Mucosa of stomach (tissue), 1 donor: ENCODE data around the gene BMERB1.

Experiments
- H3K27me3 ChIP-seq: one replicate; pipeline ENCODE4 v1.7.0; 2013; ENCODE audit warnings: mild to moderate bottlenecking, low read length; ENCODE audit not compliant: control insufficient read depth, insufficient read depth
- H3K36me3 ChIP-seq: one replicate; pipeline ENCODE4 v1.7.0; 2013; ENCODE audit warnings: low read length; ENCODE audit not compliant: control insufficient read depth, insufficient read depth
- H3K4me1 ChIP-seq: one replicate; pipeline ENCODE4 v1.7.0; 2013; ENCODE audit warnings: mild to moderate bottlenecking, low read length; ENCODE audit not compliant: control insufficient read depth, insufficient read depth
- H3K4me3 ChIP-seq: one replicate; pipeline ENCODE4 v1.7.0; 2013; ENCODE audit warnings: low read length
- H3K9ac ChIP-seq: one replicate; pipeline ENCODE4 v1.7.0; 2013; ENCODE audit warnings: mild to moderate bottlenecking, low read length, moderate library complexity
- H3K9me3 ChIP-seq: one replicate; pipeline ENCODE4 v1.7.0; 2013; ENCODE audit warnings: mild to moderate bottlenecking, low read length, moderate library complexity; ENCODE audit not compliant: control insufficient read depth
- donor health status: Pancreatic carcinoma.

The BMERB1 gene

GRCh38 chr16:15576960-15577958 lies 142.9 kb downstream of the BMERB1 start:
- Histone ChIP-seq H3K4me1 (peaks cover 31% of the 10 kb centered on the region), H3K27me3 (no peaks in the 10 kb centered on the region), H3K36me3 (no peaks in the 10 kb centered on the region), H3K9me3 (no peaks in the 10 kb centered on the region), H3K9ac (no peak overlapping the region), H3K4me3 (no peak overlapping the region)

GRCh38 chr16:15578824-15579223 lies 144.4 kb downstream of the BMERB1 start:
- Histone ChIP-seq H3K9ac (no peak overlapping the region), H3K9me3 (no peaks in the 10 kb centered on the region), H3K36me3 (no peaks in the 10 kb centered on the region), H3K4me3 (no peak overlapping the region), H3K27me3 (no peaks in the 10 kb centered on the region), H3K4me1 (peaks cover 25% of the 10 kb centered on the region)

- no peaks in the 10 kb centered on the region for H3K27me3 ChIP-seq
- peaks cover 18% of the 10 kb centered on the region for H3K4me1 ChIP-seq
- no peaks in the 10 kb centered on the region for H3K9me3 ChIP-seq
- no peak overlapping the region for H3K9ac ChIP-seq
- H3K4me3 ChIP-seq: no peak overlapping the region
- peaks cover 6% of the 10 kb centered on the region for H3K36me3 ChIP-seq
These were observed 146.9 kb downstream of the BMERB1 start for GRCh38 chr16:15581127-15581815.

- H3K4me3 ChIP-seq: no peak overlapping the region
- no peaks in the 10 kb centered on the region for H3K4me1 ChIP-seq
- H3K9ac ChIP-seq: no peak overlapping the region
- H3K9me3 ChIP-seq: no peaks in the 10 kb centered on the region
- H3K36me3 ChIP-seq: peaks cover 6% of the 10 kb centered on the region
- H3K27me3 ChIP-seq: no peaks in the 10 kb centered on the region
These were observed 149.1 kb downstream of the BMERB1 start for GRCh38 chr16:15583526-15583925.

GRCh38 chr16:15585956-15586355 lies 151.6 kb downstream of the BMERB1 start:
- Histone ChIP-seq H3K36me3 (peaks cover 6% of the 10 kb centered on the region), H3K4me1 (peaks cover 14% of the 10 kb centered on the region), H3K4me3 (no peak overlapping the region), H3K9ac (no peak overlapping the region), H3K27me3 (no peaks in the 10 kb centered on the region), H3K9me3 (no peaks in the 10 kb centered on the region)

- H3K9ac ChIP-seq: no peak overlapping the region
- no peak overlapping the region for H3K4me3 ChIP-seq
- no peaks in the 10 kb centered on the region for H3K27me3 ChIP-seq
- H3K4me1 ChIP-seq: peaks cover 14% of the 10 kb centered on the region
- H3K36me3 ChIP-seq: peaks cover 6% of the 10 kb centered on the region
- no peaks in the 10 kb centered on the region for H3K9me3 ChIP-seq
These were observed 152.3 kb downstream of the BMERB1 start for GRCh38 chr16:15586716-15587115.

- no peak overlapping the region for H3K4me3 ChIP-seq
- H3K4me1 ChIP-seq: peaks cover 17% of the 10 kb centered on the region
- no peaks in the 10 kb centered on the region for H3K27me3 ChIP-seq
- H3K9me3 ChIP-seq: no peaks in the 10 kb centered on the region
- H3K9ac ChIP-seq: no peak overlapping the region
- H3K36me3 ChIP-seq: peaks cover 6% of the 10 kb centered on the region
These were observed 152.9 kb downstream of the BMERB1 start for GRCh38 chr16:15587152-15587825.

GRCh38 chr16:15592324-15592723 lies 157.9 kb downstream of the BMERB1 start:
- no peaks in the 10 kb centered on the region for H3K36me3 ChIP-seq
- H3K27me3 ChIP-seq: no peaks in the 10 kb centered on the region
- H3K9me3 ChIP-seq: no peaks in the 10 kb centered on the region
- H3K9ac ChIP-seq: no peak overlapping the region
- H3K4me3 ChIP-seq: no peak overlapping the region
- peaks cover 21% of the 10 kb centered on the region for H3K4me1 ChIP-seq

- Histone ChIP-seq H3K27me3 (no peaks in the 10 kb centered on the region), H3K4me1 (peaks cover 21% of the 10 kb centered on the region), H3K36me3 (no peaks in the 10 kb centered on the region), H3K9ac (no peak overlapping the region), H3K9me3 (no peaks in the 10 kb centered on the region), H3K4me3 (no peak overlapping the region)
These were observed 158.8 kb downstream of the BMERB1 start for GRCh38 chr16:15593235-15593634.

GRCh38 chr16:15594711-15595320 lies 160.4 kb downstream of the BMERB1 start:
- Histone ChIP-seq H3K4me3 (no peak overlapping the region), H3K9ac (no peak overlapping the region), H3K4me1 (peaks cover 16% of the 10 kb centered on the region), H3K27me3 (no peaks in the 10 kb centered on the region), H3K36me3 (peaks cover 7% of the 10 kb centered on the region), H3K9me3 (no peaks in the 10 kb centered on the region)

- no peaks in the 10 kb centered on the region for H3K9me3 ChIP-seq
- peaks cover 21% of the 10 kb centered on the region for H3K36me3 ChIP-seq
- peaks cover 5% of the 10 kb centered on the region for H3K4me1 ChIP-seq
- no peak overlapping the region for H3K9ac ChIP-seq
- no peaks in the 10 kb centered on the region for H3K27me3 ChIP-seq
- no peak overlapping the region for H3K4me3 ChIP-seq
These were observed 162.7 kb downstream of the BMERB1 start for GRCh38 chr16:15597135-15597534.
